Measurements from ENCODE around the gene SLC16A8.
"Not testable (repeated sequence)": the region's sequence is repeated elsewhere in the genome, so short reads cannot be mapped to it uniquely, and the experiment has no call there.

SLC16A8 gene, protein sequence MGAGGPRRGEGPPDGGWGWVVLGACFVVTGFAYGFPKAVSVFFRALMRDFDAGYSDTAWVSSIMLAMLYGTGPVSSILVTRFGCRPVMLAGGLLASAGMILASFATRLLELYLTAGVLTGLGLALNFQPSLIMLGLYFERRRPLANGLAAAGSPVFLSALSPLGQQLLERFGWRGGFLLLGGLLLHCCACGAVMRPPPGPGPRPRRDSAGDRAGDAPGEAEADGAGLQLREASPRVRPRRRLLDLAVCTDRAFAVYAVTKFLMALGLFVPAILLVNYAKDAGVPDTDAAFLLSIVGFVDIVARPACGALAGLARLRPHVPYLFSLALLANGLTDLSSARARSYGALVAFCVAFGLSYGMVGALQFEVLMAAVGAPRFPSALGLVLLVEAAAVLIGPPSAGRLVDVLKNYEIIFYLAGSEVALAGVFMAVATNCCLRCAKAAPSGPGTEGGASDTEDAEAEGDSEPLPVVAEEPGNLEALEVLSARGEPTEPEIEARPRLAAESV

GRCh38 chr22:38083931-38084631 lies at the start of gene SLC16A8:
TSS of gene SLC16A8 (minus strand) at chr22:38084184. CDS start at chr22:38082873, 1,311 bp downstream.
- no peak for DNase-seq (ENCODE audit: low read depth in 1 of 2, low spot score in 1 of 2)

- DNase-seq (ENCODE audit: low read depth in 1 of 2, low spot score in 1 of 2), result no peak
Observed at GRCh38 chr22:38133331-38133730, 49.3 kb upstream of the SLC16A8 start.

GRCh38 chr22:38132794-38133193 lies 48.8 kb upstream of the SLC16A8 start:
- no peak for DNase-seq (ENCODE audit: low read depth in 1 of 2, low spot score in 1 of 2)

DNA sequence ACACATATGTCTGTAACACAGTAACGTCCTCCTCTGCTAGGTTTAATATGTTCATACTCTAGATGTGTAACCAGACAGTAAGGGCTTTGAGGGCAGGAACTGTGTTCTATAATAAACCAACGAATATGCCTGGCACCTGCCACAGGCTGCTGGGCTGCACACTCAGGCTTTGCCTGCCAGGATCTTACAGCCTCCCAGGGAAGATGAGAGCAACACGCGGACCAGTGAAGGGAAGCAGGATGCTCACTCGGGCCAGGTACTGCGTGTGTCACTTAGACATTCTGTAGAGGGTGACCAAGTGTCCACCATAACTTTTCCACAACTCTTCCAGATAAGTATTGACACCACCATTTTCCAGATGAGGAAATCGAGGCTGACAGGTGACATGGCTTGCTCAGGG lies 48.2 kb upstream of the SLC16A8 start:
- no peak for DNase-seq (ENCODE audit: low read depth in 1 of 2, low spot score in 1 of 2)

- DNase-seq (ENCODE audit: low read depth in 1 of 2, low spot score in 1 of 2), result no peak
Observed at GRCh38 chr22:38131399-38131798, 47.4 kb upstream of the SLC16A8 start.

DNA sequence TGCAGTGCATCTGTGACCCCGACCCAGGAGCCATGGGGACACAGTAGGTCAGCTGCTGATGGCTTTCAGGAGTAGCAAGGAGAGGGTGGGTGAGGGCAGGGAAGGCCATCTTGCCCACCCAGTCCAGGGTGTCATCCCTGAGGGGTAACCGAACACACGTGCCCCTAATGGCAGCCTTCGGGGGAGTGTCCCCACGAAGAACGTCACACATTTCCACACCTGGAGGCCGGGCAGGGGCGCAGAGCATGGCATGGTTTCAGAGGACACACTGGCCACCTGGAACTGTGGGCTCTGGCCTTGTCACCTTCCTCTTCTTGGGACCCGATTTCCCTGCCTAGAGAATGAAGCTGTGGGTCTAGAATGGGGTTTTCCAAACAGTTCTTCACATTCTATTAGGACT lies 45.9 kb upstream of the SLC16A8 start:
- no peak for DNase-seq (ENCODE audit: low read depth in 1 of 2, low spot score in 1 of 2)

DNA sequence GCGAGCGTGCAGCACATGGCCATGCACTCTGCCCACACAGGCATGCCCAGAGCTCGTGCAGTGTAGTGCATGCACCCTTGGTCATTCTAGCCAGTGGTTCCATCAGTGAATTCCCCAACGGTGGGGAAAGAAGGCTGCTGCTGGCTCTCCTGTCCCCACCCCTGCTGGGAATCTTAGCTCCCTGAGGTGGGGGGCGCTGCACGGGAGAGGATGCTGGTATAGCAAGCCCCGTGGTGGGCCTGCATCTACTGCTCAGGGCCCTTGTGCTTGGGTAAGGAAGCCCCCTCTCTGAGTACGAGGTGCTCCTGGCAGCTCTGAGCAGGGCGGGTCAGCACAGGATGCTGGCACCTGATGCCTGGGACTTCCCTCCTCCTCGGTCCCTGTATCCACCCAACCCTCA lies 45.0 kb upstream of the SLC16A8 start:
- no peak for DNase-seq (ENCODE audit: low read depth in 1 of 2, low spot score in 1 of 2)

DNA sequence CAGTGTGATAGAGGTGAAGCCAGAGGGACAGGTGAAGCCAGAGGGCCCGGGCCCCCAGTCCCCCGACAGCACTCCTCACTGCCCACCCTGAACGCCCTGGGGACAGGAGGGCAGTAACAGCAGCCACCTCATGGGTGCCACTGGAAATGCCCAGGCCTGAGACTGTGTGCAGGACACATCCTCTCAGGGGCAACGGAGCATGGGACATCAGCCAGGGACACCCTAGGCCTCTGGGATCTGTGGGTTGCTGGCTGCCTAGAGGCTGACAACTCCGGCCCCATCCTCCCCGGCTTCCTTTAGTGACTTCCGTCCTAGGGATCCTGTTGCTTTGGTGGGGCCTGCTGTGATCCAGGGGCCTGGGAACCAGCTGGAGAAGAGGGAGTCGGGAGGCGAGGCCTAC lies 43.9 kb upstream of the SLC16A8 start:
- no peak for DNase-seq (ENCODE audit: low read depth in 1 of 2, low spot score in 1 of 2)

- DNase-seq (ENCODE audit: low read depth in 1 of 2, low spot score in 1 of 2), result no peak
Observed at GRCh38 chr22:38126928-38127668, 43.1 kb upstream of the SLC16A8 start.

GRCh38 chr22:38125751-38126201 lies 41.8 kb upstream of the SLC16A8 start:
- DNase-seq (ENCODE audit: low read depth in 1 of 2, low spot score in 1 of 2), result no peak

- DNase-seq (ENCODE audit: low read depth in 1 of 2, low spot score in 1 of 2), result no peak
Observed at GRCh38 chr22:38125038-38125610, 41.1 kb upstream of the SLC16A8 start.

GRCh38 chr22:38124236-38124974 lies 40.4 kb upstream of the SLC16A8 start:
- no peak for DNase-seq (ENCODE audit: low read depth in 1 of 2, low spot score in 1 of 2)

DNA sequence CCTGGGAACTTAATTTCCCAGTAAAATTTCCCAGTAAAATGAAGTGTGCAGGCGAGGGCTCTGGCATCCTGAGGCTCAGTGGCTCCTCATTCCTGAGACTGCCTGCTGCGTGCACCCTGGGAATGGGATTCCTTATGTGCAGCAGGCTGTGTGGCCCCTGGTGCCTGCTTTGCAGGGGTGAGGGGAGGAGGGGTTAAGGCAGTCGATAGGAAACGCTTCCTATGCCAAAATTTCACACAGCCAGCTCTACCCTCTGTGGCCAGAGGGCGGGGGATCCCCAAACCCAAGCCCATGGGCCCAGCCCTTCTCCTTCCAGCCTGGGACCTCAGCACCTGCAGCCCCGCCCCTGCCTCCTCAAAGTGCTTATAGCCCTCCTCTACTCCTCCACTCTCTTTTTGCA lies 38.6 kb upstream of the SLC16A8 start:
- DNase-seq (ENCODE audit: low read depth in 1 of 2, low spot score in 1 of 2), result no peak

DNA sequence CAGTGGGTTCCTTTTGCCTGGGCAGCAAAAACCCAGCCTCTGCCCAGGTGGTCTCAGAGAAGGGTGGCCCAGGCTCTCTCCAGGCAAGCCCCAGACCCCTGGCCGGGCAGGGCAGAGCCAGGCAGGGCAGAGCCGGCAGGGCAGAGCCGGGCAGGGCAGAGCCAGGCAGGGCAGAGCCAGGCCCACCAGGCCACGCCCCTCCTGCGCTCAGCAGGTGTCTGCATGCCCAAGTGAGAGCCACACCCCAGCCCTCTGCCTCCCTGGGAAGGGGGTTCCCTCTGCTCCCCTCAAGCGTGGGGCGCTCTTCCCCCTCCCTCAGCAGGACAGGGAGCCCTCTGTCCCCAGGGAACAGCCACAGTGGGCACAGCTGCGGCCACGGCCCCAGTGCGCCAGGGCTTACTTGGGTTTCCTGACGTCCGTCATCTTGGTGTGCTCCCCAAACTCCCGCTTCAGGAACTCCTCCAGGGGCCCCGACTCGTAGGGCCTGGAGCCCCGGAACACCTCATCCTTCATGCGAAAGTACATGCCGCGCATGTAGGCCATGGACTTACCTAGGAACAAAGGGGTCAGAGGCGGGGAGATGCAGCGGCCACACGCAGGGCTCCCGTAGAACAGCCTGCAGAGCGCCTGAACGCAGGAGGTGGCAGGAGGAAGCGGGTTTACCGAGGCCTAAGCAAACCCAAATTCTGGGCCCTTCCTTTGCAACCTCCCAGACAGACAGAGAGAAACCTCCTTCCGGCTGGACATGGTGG lies 36.6 kb upstream of the SLC16A8 start:
- no peak for DNase-seq (ENCODE audit: low read depth in 1 of 2, low spot score in 1 of 2)

DNA sequence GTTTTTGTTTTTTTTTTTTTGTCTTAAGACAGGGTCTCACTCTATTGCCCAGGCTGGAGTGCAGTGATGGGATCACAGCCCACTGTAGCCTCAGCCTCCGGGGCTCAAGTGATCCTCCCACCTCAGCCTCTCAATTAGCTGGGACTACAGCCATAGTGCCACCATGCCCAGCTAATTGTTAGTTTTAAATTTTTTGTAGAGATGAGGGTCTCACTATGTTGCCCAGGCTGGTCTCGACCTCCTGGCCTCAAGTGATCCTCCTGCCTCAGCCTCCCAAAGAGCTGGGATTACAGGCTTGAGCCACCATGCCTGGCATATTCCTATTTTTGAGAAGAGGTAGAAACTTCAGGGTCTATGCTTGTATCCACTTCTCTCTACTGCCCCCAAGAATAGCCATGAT lies 34.8 kb upstream of the SLC16A8 start:
- DNase-seq (ENCODE audit: low read depth in 1 of 2, low spot score in 1 of 2), result not testable (repeated sequence)

DNA sequence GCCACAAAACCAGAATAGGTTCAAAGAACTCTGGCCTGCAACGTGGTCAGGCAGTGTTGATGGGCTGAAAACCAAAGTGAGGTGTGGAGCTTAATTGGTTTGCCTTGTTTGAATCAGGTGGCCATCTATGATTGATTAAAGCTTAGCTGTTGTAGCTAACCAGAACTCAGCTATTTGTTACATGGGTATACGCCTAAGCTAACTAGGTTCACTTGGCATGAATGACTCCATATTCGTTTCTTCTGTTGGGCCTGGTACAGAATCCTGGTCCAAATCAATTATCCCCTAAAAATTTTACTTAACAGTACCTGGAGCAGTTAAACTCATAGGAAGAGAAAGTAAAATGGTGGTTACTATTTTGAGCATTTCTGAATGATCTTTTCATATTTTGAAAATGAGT lies 34.2 kb upstream of the SLC16A8 start:
- DNase-seq (ENCODE audit: low read depth in 1 of 2, low spot score in 1 of 2), result no peak

DNA sequence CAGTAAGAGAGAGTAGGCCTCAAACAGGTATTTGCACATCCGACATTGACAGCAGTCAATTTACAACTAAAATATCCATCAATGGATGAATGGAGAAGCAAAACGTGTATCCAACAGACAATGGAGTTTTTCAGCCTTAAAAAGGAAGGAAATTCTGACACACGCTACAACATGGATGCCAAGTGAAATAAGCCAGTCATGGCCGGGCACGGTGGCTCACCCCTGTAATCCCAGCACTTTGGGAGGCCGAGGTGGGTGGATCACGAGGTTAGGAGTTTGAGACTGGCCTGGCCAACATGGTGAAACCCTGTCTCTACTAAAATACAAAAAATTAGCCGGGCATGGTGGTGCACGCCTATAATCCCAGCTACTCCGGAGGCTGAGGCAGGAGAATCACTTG lies 33.6 kb upstream of the SLC16A8 start:
- DNase-seq (ENCODE audit: low read depth in 1 of 2, low spot score in 1 of 2), result not testable (repeated sequence)

- no peak for DNase-seq (ENCODE audit: low read depth in 1 of 2, low spot score in 1 of 2)
Observed at GRCh38 chr22:38115423-38116205, 31.6 kb upstream of the SLC16A8 start.
